K562 (cell line): ENCODE data around the gene METTL8. TPM values are rescaled to one million over a fixed set of nuclear protein-coding genes. Genes with fewer than 3 reads are reported as not detected.
"Not testable (repeated sequence)": the region's sequence is repeated elsewhere in the genome, so short reads cannot be mapped to it uniquely, and the experiment has no call there.

ENCODE experiments used
- ATAC-seq: fragments of 200-7000 bp; cut with Tn5 transposase; 3 replicates; pipeline ENCODE4 v1.9.1; 2020; ENCODE audit warnings: moderate library complexity
- BruUV-seq: library from RNA; stranded (reverse); fragments of 400-500 nt; replicated peaks from 2 replicates; lab custom pipeline; 2021; lab: Mats Ljungman, UMichigan
- CTCF ChIA-PET: fragments of 300-600 bp; formaldehyde crosslinking; extraction: SDS; loops from one replicate; lab custom pipeline; 2021; ENCODE audit warnings: low intra/inter-chr PET ratio; lab: Yijun Ruan, JAX
- POLR2A ChIA-PET: fragments of 300-600, 350-650 bp; sonication (Branson Sonifier 250); formaldehyde crosslinking; extraction: SDS; loops from one replicate; lab custom pipeline; 2021; ENCODE audit warnings: antibody characterized with exemption, inconsistent platforms; lab: Yijun Ruan, JAX
- DNase-seq, 4 experiments: peaks; one replicate each; pipeline versions ENCODE4 v3.0.0 to v3.0.0-alpha.2; 2011 to 2018; ENCODE audit warnings: low spot score in 3 of 4, mixed read lengths in 3 of 4; ENCODE audit errors: extremely low read depth in 1 of 4
- FAIRE-seq: peaks from 2 replicates; lab custom pipeline; 2011; peaks lifted over from hg19 to GRCh38; lab: Jason Lieb, UNC
- H2AFZ ChIP-seq: 2 replicates; pipeline ENCODE4 v1.6.0; 2011; ENCODE audit warnings: low read depth, low read length, control low read depth, inconsistent platforms
- H3K27ac ChIP-seq: fragments of 200-600 bp; 3 replicates; pipeline ENCODE4 v1.8.0; 2011; ENCODE audit warnings: low read depth, mild to moderate bottlenecking, control low read depth, inconsistent platforms, low read length, moderate library complexity, mixed read lengths; ENCODE audit errors: extremely low read depth
- H3K27me3 ChIP-seq, 2 experiments: fragments of 300-600 bp in 1 of 2; 2 replicates in 1 of 2; 3 replicates in 1 of 2; pipeline versions ENCODE4 v1.6.0 to v1.8.0; 2011; ENCODE audit warnings: inconsistent platforms in 2 of 2, low read length in 2 of 2, mild to moderate bottlenecking in 1 of 2, mixed read lengths in 1 of 2, moderate library complexity in 1 of 2; ENCODE audit not compliant: control insufficient read depth in 2 of 2, insufficient read depth in 2 of 2
- H3K36me3 ChIP-seq: fragments of 300-600 bp; 3 replicates; pipeline ENCODE4 v1.8.0; 2011; ENCODE audit warnings: mild to moderate bottlenecking, low read length, inconsistent platforms; ENCODE audit not compliant: control insufficient read depth, insufficient read depth
- H3K4me1 ChIP-seq, 2 experiments: fragments of 200-600 bp in 1 of 2; replicated peaks in 1 of 2; 2 replicates in 1 of 2; 3 replicates in 1 of 2; pipeline versions ENCODE4 v1.5.1 to v1.8.0; 2011; ENCODE audit warnings: inconsistent platforms in 2 of 2, low read length in 2 of 2, mild to moderate bottlenecking in 1 of 2, mixed read lengths in 1 of 2, moderate library complexity in 1 of 2; ENCODE audit not compliant: control insufficient read depth in 2 of 2, insufficient read depth in 2 of 2
- H3K4me2 ChIP-seq: 2 replicates; pipeline ENCODE4 v1.6.1; 2011; ENCODE audit warnings: low read length, control low read depth, inconsistent platforms, mixed read lengths; ENCODE audit not compliant: insufficient read depth
- H3K4me3 ChIP-seq: fragments of 200-600 bp; sonication (generic), shearing (Covaris generic); 2 replicates; pipeline ENCODE4 v1.5.1; 2016; ENCODE audit warnings: control low read depth, inconsistent platforms
- H3K79me2 ChIP-seq: fragments of 200-600 bp; 3 replicates; pipeline ENCODE4 v1.8.0; 2011; ENCODE audit warnings: low read length, inconsistent platforms; ENCODE audit not compliant: control insufficient read depth, insufficient read depth
- H3K9ac ChIP-seq, 2 experiments: 2 replicates each; pipeline versions ENCODE4 v1.6.0 to v1.6.1; 2011; ENCODE audit warnings: low read depth in 2 of 2, low read length in 2 of 2, control low read depth in 1 of 2, inconsistent platforms in 1 of 2, mild to moderate bottlenecking in 1 of 2, mixed read lengths in 1 of 2; ENCODE audit not compliant: insufficient read depth in 1 of 2
- H3K9me1 ChIP-seq: one replicate; pipeline ENCODE4 v1.6.0; 2011; ENCODE audit warnings: inconsistent platforms, mild to moderate bottlenecking, low read length, moderate library complexity; ENCODE audit not compliant: control insufficient read depth, insufficient read depth
- H3K9me3 ChIP-seq: replicated peaks from 2 replicates; pipeline ENCODE4 v1.5.1; 2011; ENCODE audit warnings: low read depth, low read length, inconsistent platforms; ENCODE audit not compliant: control insufficient read depth, insufficient read depth
- H4K20me1 ChIP-seq: replicated peaks from 2 replicates; pipeline ENCODE4 v1.6.1; 2011; ENCODE audit warnings: low read length, inconsistent platforms, mixed read lengths; ENCODE audit not compliant: control insufficient read depth, insufficient read depth
- ELF2 ChIP-seq: fragments of 250-450 bp; sonication (Bioruptor Pico); IDR thresholded peaks from 2 replicates; pipeline ENCODE4 v1.5.0; 2021; ENCODE audit warnings: mild to moderate bottlenecking
- HNRNPK ChIP-seq: fragments of 200-400 bp; formaldehyde crosslinking; IDR thresholded peaks from one replicate; pipeline ENCODE4 v1.6.1; 2018; ENCODE audit warnings: mild to moderate bottlenecking, low read depth, low read length; ENCODE audit not compliant: poor library complexity, severe bottlenecking
- TRIM24 ChIP-seq, 2 experiments: fragments of 450-650 bp; IDR thresholded peaks; 2 replicates each; pipeline ENCODE4 v1.6.1; 2016
- TRIM28 ChIP-seq: fragments of 450-650 bp; IDR thresholded peaks from 2 replicates; pipeline ENCODE4 v1.6.1; 2017
- ZNF707 ChIP-seq: fragments of 250-450 bp; sonication (Bioruptor Pico); conservative IDR thresholded peaks from 2 replicates; pipeline ENCODE4 v1.8.0; 2022; ENCODE audit warnings: inconsistent platforms, mild to moderate bottlenecking, moderate library complexity
- ZNF780A ChIP-seq: fragments of 250-450 bp; sonication (Bioruptor Pico); IDR thresholded peaks from 2 replicates; pipeline ENCODE4 v1.5.0; 2021; ENCODE audit warnings: mild to moderate bottlenecking
- WGBS: fragments of 100-300 bp; shearing (Covaris generic); methylation state at CpG from one replicate; pipeline ENCODE4 v1.1.6; 2016; ENCODE audit warnings: low coverage, mixed read lengths; ENCODE audit not compliant: insufficient coverage; ENCODE audit errors: missing lambda C conversion rate; 5-methylcytosine and 5-hydroxymethylcytosine counted together
- in situ Hi-C: fragments of 300-500 bp; cut with MboI; formaldehyde crosslinking; loops from 4 replicates; pipeline ENCODE4 v1.15.0; 2018; ENCODE audit warnings: inconsistent platforms, mixed read lengths
- intact Hi-C: fragments of 100-400 bp; cut with micrococcal nuclease; formaldehyde crosslinking; loops from 2 replicates; pipeline ENCODE4 v1.14.2; 2022
- polyA plus RNA-seq, 8 experiments: library from polyadenylated mRNA; depleted of rRNA in 4 of 8; stranded (reverse) in 5 of 8; unstranded in 3 of 8; fragments of >200 nt; fragmentation: Nextera tagmentation in 2 of 8; fragmentation: Illumina TruSeq in 1 of 8; extraction: Ambion mirVana in 2 of 8; extraction: Trizol in 1 of 8; gene quantifications; 2 replicates each; pipeline versions ENCODE4 v1.2.1 to v1.2.3, GENCODE V29; 2011 to 2014; ENCODE audit warnings: inconsistent platforms in 1 of 8, missing spikeins in 1 of 8
- total RNA-seq, 7 experiments: library from RNA; depleted of rRNA in 6 of 7; stranded (reverse); fragments of >200 nt in 6 of 7; fragmentation: Illumina TruSeq in 2 of 7; extraction: Trizol in 2 of 7; gene quantifications; 2 replicates each; pipeline versions ENCODE4 v1.2.1 to v1.2.3, GENCODE V29; 2011 to 2021; ENCODE audit warnings: low replicate concordance in 1 of 7

Gene METTL8
- total and polyA plus RNA-seq, 9 of the 15 experiments (the other 6 are each of a cell fraction or from before 2014, with no cell fraction given), result 12.9 to 52.6 (median 33.7) TPM

DNA sequence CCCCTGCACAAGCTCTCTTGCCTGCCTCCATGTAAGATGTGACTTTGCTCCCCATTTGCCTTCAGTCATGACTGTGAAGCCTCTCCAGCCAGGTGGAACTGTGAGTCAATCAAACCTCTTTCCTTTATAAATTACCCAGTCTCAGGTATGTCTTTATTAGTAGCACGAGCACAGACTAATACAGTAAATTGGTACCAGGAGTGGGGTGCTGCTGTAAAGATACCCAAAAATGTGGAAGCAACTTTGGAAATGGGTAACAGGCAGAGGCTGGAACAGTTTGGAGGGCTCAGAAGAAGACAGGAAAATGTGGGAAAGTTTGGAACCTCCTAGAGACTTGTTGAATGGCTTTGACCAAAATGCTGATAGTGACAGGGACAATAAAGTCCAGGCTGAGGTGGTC, 122.2 kb downstream of the METTL8 start:
- H3K9me3 ChIP-seq, ATAC-seq, BruUV-seq, H3K79me2 ChIP-seq, POLR2A ChIA-PET, H3K27ac ChIP-seq, H3K4me2 ChIP-seq, H3K36me3 ChIP-seq, intact Hi-C loops, H3K4me1 ChIP-seq, H3K9me1 ChIP-seq, H3K4me3 ChIP-seq, FAIRE-seq, H2AFZ ChIP-seq, H3K9ac ChIP-seq, H3K27me3 ChIP-seq, CTCF ChIA-PET, H4K20me1 ChIP-seq, DNase-seq: not testable (repeated sequence)
- peak; percentile 71 for TF ChIP-seq TRIM28
- TF ChIP-seq ZNF707 (CRISPR knock-in tag), result peak; percentile 98
- TF ChIP-seq TRIM24 (IDR thresholded peaks at IDR 0.05), result 0 out of 4 replicates have a peak, but pooled peaks of 1 of the 2 experiments have one; percentile 18
- TF ChIP-seq, all 486 proteins: peak for 3; not testable (repeated sequence) for 483
- in situ Hi-C loops, result not testable (repeated sequence)
- 59% methylated on average over 1 of the region's 1 CpG for WGBS

DNA sequence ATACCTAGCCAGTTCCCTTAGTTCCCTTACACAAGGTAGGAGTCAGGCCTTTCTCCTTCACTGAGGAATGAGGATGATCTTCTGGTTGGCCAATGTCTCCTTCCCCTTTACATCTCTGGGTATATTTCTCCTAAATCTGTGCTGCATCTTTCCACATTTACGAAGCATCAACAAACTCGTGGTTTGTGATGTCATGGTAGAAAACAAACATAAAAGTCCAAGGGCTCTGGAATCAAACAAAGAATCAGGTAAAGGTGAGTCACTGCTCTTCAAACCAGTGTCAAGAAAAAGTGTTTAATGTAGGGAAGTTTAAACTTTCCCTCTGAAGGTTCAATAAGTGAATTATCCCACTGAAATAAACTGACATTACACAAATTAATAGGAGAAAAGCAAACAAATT, 122.9 kb downstream of the METTL8 start:
- no peaks in the 10 kb centered on the region; the same call in 1 of the 2 replicates for H3K9me3 ChIP-seq
- H3K9ac ChIP-seq, result no peak overlapping the region
- ChIA-PET CTCF (no interaction called here), POLR2A (no interaction called here)
- H3K4me3 ChIP-seq, result no peak overlapping the region
- no peak overlapping the region for H3K4me2 ChIP-seq
- WGBS, result 83% methylated on average over 2 of the region's 2 CpGs
- ATAC-seq, result no peak
- no peaks in the 10 kb centered on the region for H3K27me3 ChIP-seq
- H3K27ac ChIP-seq, result no peak overlapping the region
- H3K79me2 ChIP-seq, result no peaks in the 10 kb centered on the region
- no peaks in the 10 kb centered on the region for H3K9me1 ChIP-seq
- H3K4me1 ChIP-seq, result no peaks in the 10 kb centered on the region; a peak in 1 of 5 replicates
- in situ Hi-C loops, result no loop called here
- TF ChIP-seq ELF2 (CRISPR knock-in tag) (no peak), ZNF780A (CRISPR knock-in tag) (no peak), HNRNPK (no peak)
- TF ChIP-seq, all 486 proteins: peak for 0
- H2AFZ ChIP-seq, result no peak overlapping the region
- H3K36me3 ChIP-seq, result no peaks in the 10 kb centered on the region
- DNase-seq (no peak), FAIRE-seq (no peak)
- H4K20me1 ChIP-seq, result no peaks in the 10 kb centered on the region
- BruUV-seq, result no TSS peak
- intact Hi-C loops, result no loop called here
